IMR-90 (cell line): Measurements from ENCODE around the gene NUBP2. TPM values are rescaled to one million over a fixed set of nuclear protein-coding genes. Genes with fewer than 3 reads are reported as not detected.

Experiments
- ATAC-seq: fragments of 200-7000 bp; cut with Tn5 transposase; 2 replicates; pipeline ENCODE4 v1.9.1; 2020; ENCODE audit warnings: low read depth, mild to moderate bottlenecking, moderate library complexity
- BruUV-seq: library from RNA; stranded (reverse); fragments of 400-500 nt; replicated peaks from 2 replicates; lab custom pipeline; 2021; lab: Mats Ljungman, UMichigan
- CTCF ChIA-PET: fragments of 300-600 bp; formaldehyde crosslinking; extraction: SDS; loops from one replicate; lab custom pipeline; 2021; ENCODE audit warnings: antibody characterized with exemption; lab: Yijun Ruan, JAX
- POLR2A ChIA-PET: fragments of 300-600 bp; sonication (Branson Sonifier 250); formaldehyde crosslinking; loops from one replicate; lab custom pipeline; 2022; ENCODE audit warnings: antibody characterized with exemption; ENCODE audit not compliant: unreplicated experiment; lab: Charles Lee
- DNase-seq: peaks from one replicate; pipeline ENCODE4 v3.0.0; 2013
- H2AFZ ChIP-seq: replicated peaks from 2 replicates; pipeline ENCODE3; 2013; ENCODE audit warnings: low read length, mild to moderate bottlenecking; ENCODE audit not compliant: poor library complexity
- H2AK5ac ChIP-seq: 2 replicates; pipeline ENCODE4 v1.6.1; 2013; ENCODE audit warnings: low read depth, low read length, inconsistent platforms
- H2AK9ac ChIP-seq: replicated peaks from 2 replicates; pipeline ENCODE3; 2013; ENCODE audit warnings: mild to moderate bottlenecking, low read depth, low read length, moderate library complexity; ENCODE audit not compliant: poor library complexity
- H2BK120ac ChIP-seq: 2 replicates; pipeline ENCODE4 v1.6.1; 2013; ENCODE audit warnings: low read depth, low read length, inconsistent platforms
- H2BK15ac ChIP-seq: 3 replicates; pipeline ENCODE4 v1.6.1; 2013; ENCODE audit warnings: low read depth, low read length, inconsistent platforms
- H2BK20ac ChIP-seq: 2 replicates; pipeline ENCODE4 v1.6.1; 2013; ENCODE audit warnings: low read depth, mild to moderate bottlenecking, inconsistent platforms, low read length, moderate library complexity
- H2BK5ac ChIP-seq: 2 replicates; pipeline ENCODE4 v1.6.1; 2013; ENCODE audit warnings: mild to moderate bottlenecking, low read depth, low read length, inconsistent platforms; ENCODE audit not compliant: poor library complexity, severe bottlenecking
- H3K14ac ChIP-seq: replicated peaks from 2 replicates; pipeline ENCODE4 v1.6.1; 2013; ENCODE audit warnings: low read depth, low read length, inconsistent platforms
- H3K18ac ChIP-seq: 2 replicates; pipeline ENCODE4 v1.6.1; 2013; ENCODE audit warnings: low read depth, low read length, control low read depth
- H3K23ac ChIP-seq: 2 replicates; pipeline ENCODE4 v1.6.1; 2013; ENCODE audit warnings: low read depth, low read length, inconsistent platforms
- H3K27ac ChIP-seq: 2 replicates; pipeline ENCODE4 v1.5.1; 2013; ENCODE audit warnings: mild to moderate bottlenecking, control low read depth, low read length; ENCODE audit not compliant: insufficient read depth
- H3K27me3 ChIP-seq: 2 replicates; pipeline ENCODE4 v1.6.1; 2013; ENCODE audit warnings: low read length; ENCODE audit not compliant: control insufficient read depth, insufficient read depth
- H3K36me3 ChIP-seq: 2 replicates; pipeline ENCODE4 v1.6.1; 2013; ENCODE audit warnings: low read length, mixed read lengths; ENCODE audit not compliant: control insufficient read depth, insufficient read depth
- H3K4ac ChIP-seq: 2 replicates; pipeline ENCODE4 v1.6.1; 2013; ENCODE audit warnings: low read depth, low read length, inconsistent platforms
- H3K4me1 ChIP-seq: 2 replicates; pipeline ENCODE4 v1.6.1; 2013; ENCODE audit warnings: low read length, mixed read lengths; ENCODE audit not compliant: control insufficient read depth, insufficient read depth
- H3K4me2 ChIP-seq: 2 replicates; pipeline ENCODE4 v1.6.1; 2013; ENCODE audit warnings: low read depth, mild to moderate bottlenecking, control low read depth, low read length, moderate library complexity
- H3K4me3 ChIP-seq: 2 replicates; pipeline ENCODE4 v1.5.1; 2013; ENCODE audit warnings: low read depth, mild to moderate bottlenecking, control low read depth, low read length, moderate library complexity; ENCODE audit not compliant: insufficient read depth
- H3K56ac ChIP-seq: 2 replicates; pipeline ENCODE4 v1.6.1; 2013; ENCODE audit warnings: low read length, inconsistent platforms; ENCODE audit not compliant: insufficient read depth; ENCODE audit errors: extremely low read depth
- H3K79me1 ChIP-seq, 2 experiments: 2 replicates each; pipeline ENCODE4 v1.6.1; 2013; ENCODE audit warnings: low read length in 2 of 2, inconsistent platforms in 1 of 2, low read depth in 1 of 2
- H3K9ac ChIP-seq: 2 replicates; pipeline ENCODE4 v1.6.1; 2013; ENCODE audit warnings: low read depth, low read length, control low read depth
- H3K9me1 ChIP-seq: 2 replicates; pipeline ENCODE4 v1.6.1; 2013; ENCODE audit warnings: low read length, inconsistent platforms; ENCODE audit not compliant: insufficient read depth
- H3K9me3 ChIP-seq: 2 replicates; pipeline ENCODE4 v1.6.1; 2013; ENCODE audit warnings: low read length; ENCODE audit not compliant: control insufficient read depth, insufficient read depth
- H4K20me1 ChIP-seq: 2 replicates; pipeline ENCODE4 v1.6.1; 2013; ENCODE audit warnings: low read length, inconsistent platforms; ENCODE audit not compliant: insufficient read depth
- H4K5ac ChIP-seq: 2 replicates; pipeline ENCODE4 v1.6.1; 2013; ENCODE audit warnings: mild to moderate bottlenecking, low read depth, low read length, control low read depth
- H4K8ac ChIP-seq, 2 experiments: 2 replicates each; pipeline ENCODE4 v1.6.1; 2013; ENCODE audit warnings: low read depth in 2 of 2, low read length in 2 of 2, control low read depth in 1 of 2, inconsistent platforms in 1 of 2
- H4K91ac ChIP-seq: 2 replicates; pipeline ENCODE4 v1.6.1; 2013; ENCODE audit warnings: low read depth, low read length, inconsistent platforms; ENCODE audit not compliant: insufficient read depth
- BHLHE40 ChIP-seq: fragments of 150-350 bp; IDR thresholded peaks from 2 replicates; pipeline ENCODE4 v1.6.1; 2016; ENCODE audit warnings: mild to moderate bottlenecking, low read depth, low read length
- FOS ChIP-seq: fragments of 150-350 bp; IDR thresholded peaks from 2 replicates; pipeline ENCODE4 v1.6.1; 2016; ENCODE audit warnings: low read depth, low read length
- MAZ ChIP-seq: IDR thresholded peaks from 2 replicates; pipeline ENCODE4 v1.6.1; 2012; ENCODE audit warnings: low read depth, mild to moderate bottlenecking, low read length, improper control_type of control experiment, moderate library complexity, borderline replicate concordance
- NFE2L2 ChIP-seq: fragments of 150-350 bp; IDR thresholded peaks from 2 replicates; pipeline ENCODE4 v1.6.1; 2016; ENCODE audit warnings: low read depth, mild to moderate bottlenecking, low read length
- RAD21 ChIP-seq: IDR thresholded peaks from 2 replicates; pipeline ENCODE4 v1.6.1; 2012; ENCODE audit warnings: low read length, improper control_type of control experiment
- WGBS, 2 experiments: methylation state at CpG; one replicate each; pipeline versions ENCODE4 v1.1.5 to v1.1.7; 2013; ENCODE audit warnings: missing lambda C conversion rate in 2 of 2; ENCODE audit not compliant: insufficient read length in 1 of 2; ENCODE audit errors: extremely low coverage in 2 of 2; 5-methylcytosine and 5-hydroxymethylcytosine counted together
- dilution Hi-C: fragments of 300-500 bp; cut with HindIII; formaldehyde crosslinking; loops from one replicate; pipeline ENCODE4 v1.14.3; 2018; ENCODE audit warnings: low sequenced_read_pairs; ENCODE audit not compliant: unreplicated experiment
- in situ Hi-C: fragments of 300-500 bp; cut with MboI; formaldehyde crosslinking; loops from 3 replicates; pipeline ENCODE4 v1.14.3; 2019; ENCODE audit warnings: low sequenced_read_pairs, inconsistent platforms, mixed read lengths
- intact Hi-C: fragments of 100-400 bp; cut with micrococcal nuclease; formaldehyde crosslinking; loops from 2 replicates; pipeline ENCODE4 v1.10.0; 2022
- polyA plus RNA-seq, 3 experiments: library from polyadenylated mRNA; depleted of rRNA; stranded (reverse); fragments of >200 nt; gene quantifications; 2 replicates each; pipeline ENCODE4 v1.2.3, GENCODE V29; 2012; ENCODE audit warnings: low replicate concordance in 1 of 3
- total RNA-seq: library from RNA; depleted of rRNA; stranded (reverse); fragments of >200 nt; gene quantifications from 2 replicates; pipeline ENCODE4 v1.2.3, GENCODE V29; 2012

NUBP2 gene
- total and polyA plus RNA-seq, 2 of the 4 experiments (the other 2 are of a cell fraction) = 62.6 to 131 TPM

- in situ Hi-C loops (no loop called here), intact Hi-C loops (no loop called here), dilution Hi-C loops (no loop called here)
- Histone ChIP-seq H3K9me3 (no peaks in the 10 kb centered on the region), H2BK120ac (no peak overlapping the region), H3K4ac (no peak overlapping the region), H4K5ac (no peak overlapping the region), H4K20me1 (peaks cover 15% of the 10 kb centered on the region; the same call in 1 of the 2 replicates), H4K8ac (no peak overlapping the region), H3K23ac (no peak overlapping the region), H3K4me2 (no peak overlapping the region), H2BK15ac (no peak overlapping the region), H3K9me1 (peaks cover 11% of the 10 kb centered on the region), H3K79me1 (peaks cover 17 to 48% of the 10 kb centered on the region in 2 experiments), H2AK9ac (no peak overlapping the region), H3K9ac (no peak overlapping the region), H3K18ac (no peak overlapping the region), H3K36me3 (peaks cover 8% of the 10 kb centered on the region), H2BK20ac (no peak overlapping the region), H4K91ac (no peak overlapping the region), H3K4me1 (peaks cover 6% of the 10 kb centered on the region; the same call in 1 of the 2 replicates), H3K14ac (no peak overlapping the region), H3K4me3 (no peak overlapping the region), H3K56ac (no peak overlapping the region), H3K27ac (no peak overlapping the region), H2AFZ (no peak overlapping the region), H3K27me3 (no peaks in the 10 kb centered on the region), H2BK5ac (no peak overlapping the region), H2AK5ac (no peak overlapping the region)
- POLR2A ChIA-PET = no interaction called here
- WGBS, 2 experiments = 100% methylated on average over 1 of the region's 3 CpGs; no CpG with 5 or more reads in 1 of the 2 experiments
- DNase-seq (no peak), ATAC-seq (no peak)
- CTCF ChIA-PET = no interaction called here
- no peak for TF ChIP-seq MAZ
- no peak for TF ChIP-seq NFE2L2
- no peak for TF ChIP-seq BHLHE40
- no peak for TF ChIP-seq FOS
- no peak for TF ChIP-seq RAD21
- BruUV-seq = no TSS peak
Observed at GRCh38 chr16:1830213-1830612, 47.5 kb downstream of the NUBP2 start.
